K562 (cell line): Measurements from ENCODE around the gene VPS26A. TPM values are rescaled to one million over a fixed set of nuclear protein-coding genes. Genes with fewer than 3 reads are reported as not detected.

ENCODE experiments used
- ATAC-seq: fragments of 200-7000 bp; cut with Tn5 transposase; 3 replicates; pipeline ENCODE4 v1.9.1; 2020; ENCODE audit warnings: moderate library complexity
- BruUV-seq: library from RNA; stranded (reverse); fragments of 400-500 nt; replicated peaks from 2 replicates; lab custom pipeline; 2021; lab: Mats Ljungman, UMichigan
- CTCF ChIA-PET: fragments of 300-600 bp; formaldehyde crosslinking; extraction: SDS; loops from one replicate; lab custom pipeline; 2021; ENCODE audit warnings: low intra/inter-chr PET ratio; lab: Yijun Ruan, JAX
- POLR2A ChIA-PET: fragments of 300-600, 350-650 bp; sonication (Branson Sonifier 250); formaldehyde crosslinking; extraction: SDS; loops from one replicate; lab custom pipeline; 2021; ENCODE audit warnings: antibody characterized with exemption, inconsistent platforms; lab: Yijun Ruan, JAX
- DNase-seq, 4 experiments: peaks; one replicate each; pipeline versions ENCODE4 v3.0.0 to v3.0.0-alpha.2; 2011 to 2018; ENCODE audit warnings: low spot score in 3 of 4, mixed read lengths in 3 of 4; ENCODE audit errors: extremely low read depth in 1 of 4
- FAIRE-seq: peaks from 2 replicates; lab custom pipeline; 2011; peaks lifted over from hg19 to GRCh38; lab: Jason Lieb, UNC
- H2AFZ ChIP-seq: 2 replicates; pipeline ENCODE4 v1.6.0; 2011; ENCODE audit warnings: low read depth, low read length, control low read depth, inconsistent platforms
- H3K27ac ChIP-seq: fragments of 200-600 bp; 3 replicates; pipeline ENCODE4 v1.8.0; 2011; ENCODE audit warnings: low read depth, mild to moderate bottlenecking, control low read depth, inconsistent platforms, low read length, moderate library complexity, mixed read lengths; ENCODE audit errors: extremely low read depth
- H3K27me3 ChIP-seq, 2 experiments: fragments of 300-600 bp in 1 of 2; 2 replicates in 1 of 2; 3 replicates in 1 of 2; pipeline versions ENCODE4 v1.6.0 to v1.8.0; 2011; ENCODE audit warnings: inconsistent platforms in 2 of 2, low read length in 2 of 2, mild to moderate bottlenecking in 1 of 2, mixed read lengths in 1 of 2, moderate library complexity in 1 of 2; ENCODE audit not compliant: control insufficient read depth in 2 of 2, insufficient read depth in 2 of 2
- H3K36me3 ChIP-seq: fragments of 300-600 bp; 3 replicates; pipeline ENCODE4 v1.8.0; 2011; ENCODE audit warnings: mild to moderate bottlenecking, low read length, inconsistent platforms; ENCODE audit not compliant: control insufficient read depth, insufficient read depth
- H3K4me1 ChIP-seq, 2 experiments: fragments of 200-600 bp in 1 of 2; replicated peaks in 1 of 2; 2 replicates in 1 of 2; 3 replicates in 1 of 2; pipeline versions ENCODE4 v1.5.1 to v1.8.0; 2011; ENCODE audit warnings: inconsistent platforms in 2 of 2, low read length in 2 of 2, mild to moderate bottlenecking in 1 of 2, mixed read lengths in 1 of 2, moderate library complexity in 1 of 2; ENCODE audit not compliant: control insufficient read depth in 2 of 2, insufficient read depth in 2 of 2
- H3K4me2 ChIP-seq: 2 replicates; pipeline ENCODE4 v1.6.1; 2011; ENCODE audit warnings: low read length, control low read depth, inconsistent platforms, mixed read lengths; ENCODE audit not compliant: insufficient read depth
- H3K4me3 ChIP-seq: fragments of 200-600 bp; sonication (generic), shearing (Covaris generic); 2 replicates; pipeline ENCODE4 v1.5.1; 2016; ENCODE audit warnings: control low read depth, inconsistent platforms
- H3K79me2 ChIP-seq: fragments of 200-600 bp; 3 replicates; pipeline ENCODE4 v1.8.0; 2011; ENCODE audit warnings: low read length, inconsistent platforms; ENCODE audit not compliant: control insufficient read depth, insufficient read depth
- H3K9ac ChIP-seq, 2 experiments: 2 replicates each; pipeline versions ENCODE4 v1.6.0 to v1.6.1; 2011; ENCODE audit warnings: low read depth in 2 of 2, low read length in 2 of 2, control low read depth in 1 of 2, inconsistent platforms in 1 of 2, mild to moderate bottlenecking in 1 of 2, mixed read lengths in 1 of 2; ENCODE audit not compliant: insufficient read depth in 1 of 2
- H3K9me1 ChIP-seq: one replicate; pipeline ENCODE4 v1.6.0; 2011; ENCODE audit warnings: inconsistent platforms, mild to moderate bottlenecking, low read length, moderate library complexity; ENCODE audit not compliant: control insufficient read depth, insufficient read depth
- H3K9me3 ChIP-seq: replicated peaks from 2 replicates; pipeline ENCODE4 v1.5.1; 2011; ENCODE audit warnings: low read depth, low read length, inconsistent platforms; ENCODE audit not compliant: control insufficient read depth, insufficient read depth
- H4K20me1 ChIP-seq: replicated peaks from 2 replicates; pipeline ENCODE4 v1.6.1; 2011; ENCODE audit warnings: low read length, inconsistent platforms, mixed read lengths; ENCODE audit not compliant: control insufficient read depth, insufficient read depth
- NR2C1 ChIP-seq, 2 experiments: fragments of 450-650 bp; IDR thresholded peaks; 2 replicates each; pipeline ENCODE4 v1.6.1; 2017; ENCODE audit warnings: mild to moderate bottlenecking in 2 of 2, antibody characterized with exemption in 1 of 2, inconsistent platforms in 1 of 2, missing compliant biosample characterization in 1 of 2, missing genetic modification characterization in 1 of 2
- NUFIP1 ChIP-seq: fragments of 450-650 bp; IDR thresholded peaks from 2 replicates; pipeline ENCODE4 v1.6.1; 2018; ENCODE audit not compliant: partially characterized antibody
- RBM14 ChIP-seq: fragments of 200-400 bp; formaldehyde crosslinking; IDR thresholded peaks from 2 replicates; pipeline ENCODE4 v1.6.1; 2018; ENCODE audit warnings: low read depth, mild to moderate bottlenecking, low read length, moderate library complexity, borderline replicate concordance; ENCODE audit not compliant: insufficient read depth
- ZKSCAN3 ChIP-seq: fragments of 250-450 bp; sonication (Bioruptor Pico); IDR thresholded peaks from 2 replicates; pipeline ENCODE4 v1.4.0; 2020
- WGBS: fragments of 100-300 bp; shearing (Covaris generic); methylation state at CpG from one replicate; pipeline ENCODE4 v1.1.6; 2016; ENCODE audit warnings: low coverage, mixed read lengths; ENCODE audit not compliant: insufficient coverage; ENCODE audit errors: missing lambda C conversion rate; 5-methylcytosine and 5-hydroxymethylcytosine counted together
- in situ Hi-C: fragments of 300-500 bp; cut with MboI; formaldehyde crosslinking; loops from 4 replicates; pipeline ENCODE4 v1.15.0; 2018; ENCODE audit warnings: inconsistent platforms, mixed read lengths
- intact Hi-C: fragments of 100-400 bp; cut with micrococcal nuclease; formaldehyde crosslinking; loops from 2 replicates; pipeline ENCODE4 v1.14.2; 2022
- polyA plus RNA-seq, 8 experiments: library from polyadenylated mRNA; depleted of rRNA in 4 of 8; stranded (reverse) in 5 of 8; unstranded in 3 of 8; fragments of >200 nt; fragmentation: Nextera tagmentation in 2 of 8; fragmentation: Illumina TruSeq in 1 of 8; extraction: Ambion mirVana in 2 of 8; extraction: Trizol in 1 of 8; gene quantifications; 2 replicates each; pipeline versions ENCODE4 v1.2.1 to v1.2.3, GENCODE V29; 2011 to 2014; ENCODE audit warnings: inconsistent platforms in 1 of 8, missing spikeins in 1 of 8
- total RNA-seq, 7 experiments: library from RNA; depleted of rRNA in 6 of 7; stranded (reverse); fragments of >200 nt in 6 of 7; fragmentation: Illumina TruSeq in 2 of 7; extraction: Trizol in 2 of 7; gene quantifications; 2 replicates each; pipeline versions ENCODE4 v1.2.1 to v1.2.3, GENCODE V29; 2011 to 2021; ENCODE audit warnings: low replicate concordance in 1 of 7
- TF ChIP-seq, protein P1 (sequence below): fragments of 450-650 bp; IDR thresholded peaks from 2 replicates; pipeline ENCODE4 v1.6.1; 2018; ENCODE audit warnings: mild to moderate bottlenecking, low read depth; ENCODE audit not compliant: partially characterized antibody

VPS26A gene
- total and polyA plus RNA-seq, 9 of the 15 experiments (the other 6 are each of a cell fraction or from before 2014, with no cell fraction given): 47.1 to 137 (median 69.3) TPM

GRCh38 chr10:69153227-69153626, 29.2 kb downstream of the VPS26A start:
- H4K20me1 ChIP-seq: no peaks in the 10 kb centered on the region
- no TSS peak for BruUV-seq
- TF ChIP-seq, protein P1, sequence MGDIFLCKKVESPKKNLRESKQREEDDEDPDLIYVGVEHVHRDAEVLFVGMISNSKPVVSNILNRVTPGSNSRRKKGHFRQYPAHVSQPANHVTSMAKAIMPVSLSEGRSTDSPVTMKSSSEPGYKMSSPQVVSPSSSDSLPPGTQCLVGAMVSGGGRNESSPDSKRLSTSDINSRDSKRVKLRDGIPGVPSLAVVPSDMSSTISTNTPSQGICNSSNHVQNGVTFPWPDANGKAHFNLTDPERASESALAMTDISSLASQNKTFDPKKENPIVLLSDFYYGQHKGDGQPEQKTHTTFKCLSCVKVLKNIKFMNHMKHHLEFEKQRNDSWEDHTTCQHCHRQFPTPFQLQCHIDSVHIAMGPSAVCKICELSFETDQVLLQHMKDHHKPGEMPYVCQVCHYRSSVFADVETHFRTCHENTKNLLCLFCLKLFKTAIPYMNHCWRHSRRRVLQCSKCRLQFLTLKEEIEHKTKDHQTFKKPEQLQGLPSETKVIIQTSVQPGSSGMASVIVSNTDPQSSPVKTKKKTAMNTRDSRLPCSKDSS: no peak
- peak; percentile 26; the same call in 1 of the 2 replicates for TF ChIP-seq NR2C1 (IDR thresholded peaks at IDR 0.05)
- no peak for TF ChIP-seq NR2C1 (tag; IDR thresholded peaks at IDR 0.05)
- TF ChIP-seq NUFIP1: no peak
- no peak for TF ChIP-seq ZKSCAN3 (CRISPR knock-in tag)
- TF ChIP-seq RBM14: no peak

More at GRCh38 chr10:69153227-69153626, 29.2 kb downstream of the VPS26A start:
- ChIA-PET POLR2A (interaction anchor here (0.6 to 1.0 kb wide), 4 partner anchors 10 to 51 kb away, joined by 3 read pairs; no protein-coding TSS in a partner anchor), CTCF (no interaction called here)
- Histone ChIP-seq H3K4me2 (no peak overlapping the region), H3K79me2 (peaks cover 37% of the 10 kb centered on the region), H3K9me3 (no peaks in the 10 kb centered on the region), H3K36me3 (peaks cover 21% of the 10 kb centered on the region; the same call in 2 of the 3 replicates), H3K27ac (no peak overlapping the region), H3K4me1 (no peaks in the 10 kb centered on the region), H2AFZ (no peak overlapping the region), H3K4me3 (no peak overlapping the region), H3K9me1 (no peaks in the 10 kb centered on the region), H3K27me3 (no peaks in the 10 kb centered on the region), H3K9ac (no peak overlapping the region)
- intact Hi-C loops: no loop called here
- in situ Hi-C loops: no loop called here
- FAIRE-seq (no peak), DNase-seq (no peak), ATAC-seq (peak; percentile 55; the same call in 2 of the 3 replicates)
- 76% methylated on average over 6 of the region's 6 CpGs for WGBS
